ENCODE measurements around the gene GDPGP1. TPM values are rescaled to one million over a fixed set of nuclear protein-coding genes. Genes with fewer than 3 reads are reported as not detected.
"Not testable (repeated sequence)": the region's sequence is repeated elsewhere in the genome, so short reads cannot be mapped to it uniquely, and the experiment has no call there.

Gene GDPGP1
- total RNA-seq, 1 donor from 2014 or later = 10.6 TPM

DNA sequence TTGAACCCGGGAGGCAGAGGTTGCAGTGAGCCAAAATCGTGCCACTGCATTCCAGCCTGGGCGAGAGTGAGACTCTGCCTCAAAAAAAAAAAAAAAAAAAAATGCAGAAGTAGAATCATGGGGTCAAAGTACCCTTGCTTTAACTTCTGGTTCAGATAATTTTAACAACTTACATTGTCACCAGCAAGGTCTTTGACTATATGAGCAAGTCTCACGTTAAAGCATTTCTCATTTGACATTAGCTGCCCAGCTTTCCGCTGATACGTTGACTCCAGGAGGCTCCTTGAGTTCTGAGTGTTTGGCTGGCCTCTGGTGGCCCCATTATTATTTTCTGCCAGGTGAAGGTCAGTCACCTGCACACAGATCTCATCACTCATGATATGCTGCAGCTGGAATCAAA, 47.6 kb downstream of the GDPGP1 start:
- DNase-seq (ENCODE audit: low spot score); intact Hi-C loops (cut with DNase I): not testable (repeated sequence)

DNA sequence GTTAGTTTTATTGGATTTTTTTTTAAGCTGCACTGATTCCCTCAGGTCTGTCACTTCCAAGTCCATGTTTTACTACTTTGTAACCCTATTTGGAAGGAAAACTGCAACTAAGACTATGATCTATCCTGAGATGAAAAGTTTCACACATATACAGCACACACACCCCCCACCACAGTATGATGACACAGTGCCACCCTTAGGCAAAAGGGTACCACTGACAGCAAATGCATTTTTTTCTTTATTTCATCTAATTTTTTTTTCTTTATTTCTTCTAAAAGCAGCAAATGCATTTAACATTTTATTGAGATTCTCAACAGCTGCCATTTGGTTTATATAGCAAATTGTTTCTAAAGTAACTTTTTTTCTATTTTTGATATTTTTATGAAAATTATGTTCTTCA, 52.7 kb downstream of the GDPGP1 start:
- intact Hi-C loops (cut with DNase I) = no loop called here
- DNase-seq (ENCODE audit: low spot score) = no peak

DNA sequence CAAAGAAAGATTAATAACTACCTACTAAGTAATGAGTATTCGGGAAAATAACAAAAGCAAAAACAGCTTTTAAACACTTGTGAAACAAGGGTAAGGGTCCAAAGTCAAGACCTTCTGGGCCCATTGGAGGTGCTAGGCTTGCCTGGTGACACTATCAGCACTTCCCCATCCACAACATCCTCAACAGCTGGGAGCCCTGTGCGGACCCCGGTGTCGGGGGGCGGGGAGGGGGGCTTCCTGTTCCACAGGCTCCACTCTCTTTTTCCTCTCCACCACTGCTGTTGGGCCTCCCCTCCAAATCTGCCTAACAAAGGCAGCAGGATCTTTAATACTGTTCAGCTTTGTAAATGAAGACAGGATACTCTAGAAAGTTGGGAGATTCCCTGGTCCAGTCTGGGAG, 53.1 kb downstream of the GDPGP1 start:
- intact Hi-C loops (cut with DNase I) = no loop called here
- DNase-seq (ENCODE audit: low spot score) = no peak

- intact Hi-C loops (cut with DNase I) = no loop called here
- no peak for DNase-seq (ENCODE audit: low spot score)
Measured at GRCh38 chr15:90287946-90288345, 53.9 kb downstream of the GDPGP1 start.

- no peak for DNase-seq (ENCODE audit: low spot score)
- intact Hi-C loops (cut with DNase I) = no loop called here
Measured at GRCh38 chr15:90291679-90292356, 57.8 kb downstream of the GDPGP1 start.

- DNase-seq (ENCODE audit: low spot score) = peak; percentile 87
- intact Hi-C loops (cut with DNase I) = not testable (repeated sequence)
Measured at GRCh38 chr15:90293040-90293810, 59.2 kb downstream of the GDPGP1 start.

- DNase-seq (ENCODE audit: low spot score) = no peak
- intact Hi-C loops (cut with DNase I) = no loop called here
Measured at GRCh38 chr15:90294159-90294558, 60.1 kb downstream of the GDPGP1 start.

DNA sequence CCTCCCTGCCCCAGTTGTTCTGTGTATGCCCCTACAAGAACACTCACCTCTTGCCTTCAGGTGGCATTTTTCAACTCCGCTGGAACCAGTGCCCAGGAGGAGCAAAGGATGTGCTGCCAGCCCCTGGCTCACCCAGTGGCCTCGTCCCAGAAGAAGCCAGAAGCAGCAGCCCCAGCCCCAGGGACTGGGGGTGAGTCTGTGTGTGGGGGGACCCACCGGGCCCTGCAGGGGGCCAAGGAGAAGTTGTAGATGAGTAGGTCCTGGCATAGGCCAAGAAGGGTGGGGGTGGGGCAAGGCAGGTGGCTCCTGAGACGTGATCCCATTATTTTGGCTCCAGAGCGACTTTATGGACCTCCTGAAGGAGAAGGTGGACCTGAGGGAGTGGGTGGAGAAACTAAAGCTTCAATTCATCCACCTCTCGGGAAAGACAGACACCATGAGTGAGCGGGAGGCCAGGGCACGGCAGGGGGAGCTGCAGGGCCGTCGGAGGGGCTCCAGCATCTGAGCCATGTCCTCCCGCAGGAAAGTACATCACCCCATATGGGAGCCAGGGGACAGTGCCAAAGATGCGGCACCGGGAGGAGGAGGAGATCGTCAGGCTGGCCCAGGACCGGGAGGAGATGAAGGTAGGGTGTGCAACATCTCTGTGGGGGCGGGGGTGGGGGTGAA, 60.7 kb downstream of the GDPGP1 start:
- no peak for DNase-seq (ENCODE audit: low spot score)
- intact Hi-C loops (cut with DNase I) = no loop called here

GRCh38 chr15:90295270-90295648, 61.2 kb downstream of the GDPGP1 start:
- intact Hi-C loops (cut with DNase I) = no loop called here
- DNase-seq (ENCODE audit: low spot score) = no peak

Other genes starting within 250 kb of the GDPGP1 start
- 3.9 TPM for gene ZNF710, start 232.9 kb upstream of the GDPGP1 start, total RNA-seq
- 455 TPM for gene IDH2, start 131.7 kb upstream of the GDPGP1 start, total RNA-seq
- 21.2 TPM for gene SEMA4B, start 32.9 kb upstream of the GDPGP1 start, total RNA-seq
- 69.9 TPM for gene CIB1, start 268 bp upstream of the GDPGP1 start, total RNA-seq
- gene TTLL13, start 15.3 kb downstream of the GDPGP1 start, total RNA-seq = 0.16 TPM
- gene NGRN, start 31.5 kb downstream of the GDPGP1 start, total RNA-seq = 111 TPM
- gene ZNF774, start 118.1 kb downstream of the GDPGP1 start, total RNA-seq = 5.6 TPM
- gene IQGAP1, start 154.0 kb downstream of the GDPGP1 start, total RNA-seq = 45.6 TPM